GM12892 (cell line): ENCODE measurements around the gene ZNF407.

Experiments
- POLR2A ChIP-seq: IDR thresholded peaks from 2 replicates; pipeline ENCODE4 v1.6.1; 2011; ENCODE audit warnings: low read depth, low read length, control low read depth
- POLR2AphosphoS5 ChIP-seq: IDR thresholded peaks from 2 replicates; pipeline ENCODE4 v1.6.1; 2011; ENCODE audit warnings: low read depth, low read length, control low read depth

DNA sequence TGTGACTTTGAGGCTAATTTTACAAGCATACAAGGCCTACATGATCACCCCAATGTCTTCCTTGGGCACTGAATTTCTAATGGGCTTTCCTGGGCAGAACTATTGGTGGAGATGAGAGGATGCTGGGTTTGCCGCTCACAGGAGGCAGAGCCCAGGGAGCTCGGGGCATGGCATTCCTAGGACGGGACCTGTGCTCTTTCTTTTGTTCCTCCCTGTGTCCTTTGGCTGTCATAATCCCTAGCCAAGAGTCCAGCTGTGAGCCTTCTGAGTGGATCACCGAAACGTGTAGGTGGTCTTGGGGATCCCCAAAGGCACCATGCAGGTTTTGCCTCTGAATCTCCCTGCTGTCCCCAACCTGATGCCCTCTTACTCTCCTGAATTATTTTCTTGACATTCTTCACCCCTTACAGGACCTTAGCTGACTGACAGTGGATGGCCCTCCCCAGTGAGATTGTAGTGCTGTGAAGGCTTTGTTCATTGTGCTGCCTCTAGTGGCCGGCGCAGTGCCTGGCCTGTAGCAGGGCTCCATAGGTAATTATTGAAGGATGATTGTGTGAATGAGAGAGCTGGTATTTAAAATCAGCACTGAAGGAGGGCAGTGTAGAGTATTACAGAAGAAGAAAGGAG lies 221.9 kb downstream of the ZNF407 start:
- no peak for TF ChIP-seq POLR2AphosphoS5
- TF ChIP-seq POLR2A = no peak
